Suprapubic skin (tissue), 4 donors: ENCODE results near the gene CHST8. TPM values are rescaled to one million over a fixed set of nuclear protein-coding genes. Genes with fewer than 3 reads are reported as not detected.

Source experiments
- DNase-seq, 2 donors: peaks; one replicate each; pipeline ENCODE4 v3.0.0-alpha.2; 2019; ENCODE audit warnings: low spot score in 2 of 2
- H3K27ac ChIP-seq: fragments of 200-600 bp; sonication (generic); one replicate; pipeline ENCODE4 v1.5.1; 2019
- H3K27me3 ChIP-seq: fragments of 200-600 bp; sonication (generic); one replicate; pipeline ENCODE4 v1.5.1; 2019
- H3K36me3 ChIP-seq: fragments of 200-600 bp; sonication (generic); one replicate; pipeline ENCODE4 v1.5.1; 2019
- H3K4me1 ChIP-seq: fragments of 200-600 bp; sonication (generic); one replicate; pipeline ENCODE4 v1.5.1; 2019
- H3K4me3 ChIP-seq: fragments of 200-600 bp; sonication (generic); one replicate; pipeline ENCODE4 v1.5.1; 2019; ENCODE audit warnings: mild to moderate bottlenecking
- H3K9me3 ChIP-seq: fragments of 200-600 bp; sonication (generic); one replicate; pipeline ENCODE4 v1.5.1; 2019
- CTCF ChIP-seq, 2 donors: fragments of 200-600 bp in 1 of 2; fragments of 450-650 bp in 1 of 2; sonication (generic) in 1 of 2; IDR thresholded peaks; one replicate each; pipeline ENCODE4 v1.5.1; 2016 to 2019; ENCODE audit warnings: antibody characterized with exemption in 2 of 2, mild to moderate bottlenecking in 1 of 2, moderate library complexity in 1 of 2
- EP300 ChIP-seq: sonication (generic); formaldehyde crosslinking; IDR thresholded peaks from one replicate; pipeline ENCODE4 v1.6.1; 2017; ENCODE audit warnings: antibody characterized with exemption
- POLR2A ChIP-seq, 2 donors: fragments of 450-650 bp; IDR thresholded peaks; one replicate each; pipeline ENCODE4 v1.6.1; 2017; ENCODE audit warnings: antibody characterized with exemption in 2 of 2, mild to moderate bottlenecking in 2 of 2, moderate library complexity in 2 of 2
- POLR2AphosphoS5 ChIP-seq, 3 donors: sonication (generic); formaldehyde crosslinking; IDR thresholded peaks; one replicate each; pipeline ENCODE4 v1.6.1; 2017; ENCODE audit warnings: antibody characterized with exemption in 3 of 3
- WGBS: methylation state at CpG from one replicate; pipeline ENCODE4 v1.1.5; 2018; 5-methylcytosine and 5-hydroxymethylcytosine counted together
- total RNA-seq, 4 donors: library from RNA; depleted of rRNA; stranded (reverse); fragments of >200 nt; gene quantifications; one replicate each; pipeline ENCODE4 v1.1.0, GENCODE V29; 2016

The CHST8 gene
- total RNA-seq, 4 donors from 2014 or later: 0.36 TPM; not detected in 3

GRCh38 chr19:33649627-33650305, 28.0 kb downstream of the CHST8 start:
- H3K27me3 ChIP-seq: peaks cover 2% of the 10 kb centered on the region
- H3K9me3 ChIP-seq: no peaks in the 10 kb centered on the region
- no peaks in the 10 kb centered on the region for H3K36me3 ChIP-seq
- 52% methylated on average over 4 of the region's 4 CpGs for WGBS
- H3K4me1 ChIP-seq: no peaks in the 10 kb centered on the region
- peak; percentile 11 to 43 for DNase-seq
- H3K4me3 ChIP-seq: no peak overlapping the region
- TF ChIP-seq CTCF (IDR thresholded peaks at IDR 0.05) (no peak), POLR2A (IDR thresholded peaks at IDR 0.05) (no peak), EP300 (no peak), POLR2AphosphoS5 (IDR thresholded peaks at IDR 0.05) (no peak)
- no peak overlapping the region for H3K27ac ChIP-seq

GRCh38 chr19:33653684-33654083, 31.9 kb downstream of the CHST8 start:
- Histone ChIP-seq H3K4me3 (no peak overlapping the region), H3K27ac (no peak overlapping the region), H3K9me3 (no peaks in the 10 kb centered on the region), H3K27me3 (peaks cover 3% of the 10 kb centered on the region), H3K4me1 (no peaks in the 10 kb centered on the region), H3K36me3 (no peaks in the 10 kb centered on the region)
- DNase-seq: no peak
- TF ChIP-seq POLR2AphosphoS5 (IDR thresholded peaks at IDR 0.05): no peak
- TF ChIP-seq EP300: no peak
- TF ChIP-seq CTCF (IDR thresholded peaks at IDR 0.05): no peak
- no peak for TF ChIP-seq POLR2A (IDR thresholded peaks at IDR 0.05)
- 77% methylated on average over 2 of the region's 2 CpGs for WGBS

- no peak for TF ChIP-seq POLR2A (IDR thresholded peaks at IDR 0.05)
- no peak for TF ChIP-seq POLR2AphosphoS5 (IDR thresholded peaks at IDR 0.05)
- no peak for TF ChIP-seq CTCF (IDR thresholded peaks at IDR 0.05)
- TF ChIP-seq EP300: no peak
- Histone ChIP-seq H3K9me3 (no peaks in the 10 kb centered on the region), H3K27me3 (peaks cover 6% of the 10 kb centered on the region), H3K36me3 (no peaks in the 10 kb centered on the region), H3K4me1 (no peaks in the 10 kb centered on the region), H3K27ac (no peak overlapping the region), H3K4me3 (no peak overlapping the region)
- peak; percentile 4 to 6 for DNase-seq
- 92% methylated on average over 6 of the region's 7 CpGs for WGBS
Observed at GRCh38 chr19:33654840-33655508, 33.2 kb downstream of the CHST8 start.

GRCh38 chr19:33659835-33660234, 38.1 kb downstream of the CHST8 start:
- DNase-seq: no peak
- H3K27me3 ChIP-seq: peaks cover 12% of the 10 kb centered on the region
- no peaks in the 10 kb centered on the region for H3K9me3 ChIP-seq

More at GRCh38 chr19:33659835-33660234, 38.1 kb downstream of the CHST8 start:
- H3K4me1 ChIP-seq: no peaks in the 10 kb centered on the region
- H3K36me3 ChIP-seq: no peaks in the 10 kb centered on the region
- TF ChIP-seq POLR2A (IDR thresholded peaks at IDR 0.05) (no peak), POLR2AphosphoS5 (IDR thresholded peaks at IDR 0.05) (no peak), EP300 (no peak), CTCF (IDR thresholded peaks at IDR 0.05) (no peak)
- no peak overlapping the region for H3K27ac ChIP-seq
- 89% methylated on average over 5 of the region's 5 CpGs for WGBS
- H3K4me3 ChIP-seq: no peak overlapping the region
